ENCODE measurements around the gene CADPS.

The CADPS gene

GRCh38 chr3:62548528-62549205 lies 326.5 kb downstream of the CADPS start:
- H3K9me3 ChIP-seq (ENCODE audit: severe bottlenecking), result no peaks in the 10 kb centered on the region
- no peak for DNase-seq
- peaks cover 21% of the 10 kb centered on the region for H3K36me3 ChIP-seq
- no peaks in the 10 kb centered on the region for H3K27me3 ChIP-seq (ENCODE audit: insufficient read depth, low read depth, severe bottlenecking)
- no peak overlapping the region for H3K4me3 ChIP-seq (ENCODE audit: low read depth, low read length)
- H3K27ac ChIP-seq, result no peak overlapping the region
- no peak for TF ChIP-seq CTCF (IDR thresholded peaks at IDR 0.05; ENCODE audit: low read depth, low read length)

- no peak for TF ChIP-seq CTCF (IDR thresholded peaks at IDR 0.05; ENCODE audit: low read depth, low read length)
- no peak for DNase-seq
- Histone ChIP-seq H3K9me3 (ENCODE audit: severe bottlenecking) (no peaks in the 10 kb centered on the region), H3K27me3 (ENCODE audit: insufficient read depth, low read depth, severe bottlenecking) (no peaks in the 10 kb centered on the region), H3K36me3 (peaks cover 20% of the 10 kb centered on the region), H3K4me3 (ENCODE audit: low read depth, low read length) (no peak overlapping the region), H3K27ac (no peak overlapping the region)
Observed at GRCh38 chr3:62546266-62546665, 328.9 kb downstream of the CADPS start.

- TF ChIP-seq CTCF (IDR thresholded peaks at IDR 0.05; ENCODE audit: low read depth, low read length), result no peak
- no peak for DNase-seq
- Histone ChIP-seq H3K27me3 (ENCODE audit: insufficient read depth, low read depth, severe bottlenecking) (no peaks in the 10 kb centered on the region), H3K27ac (no peak overlapping the region), H3K9me3 (ENCODE audit: severe bottlenecking) (no peaks in the 10 kb centered on the region), H3K36me3 (peaks cover 6% of the 10 kb centered on the region; the same call in 1 of the 2 replicates), H3K4me3 (ENCODE audit: low read depth, low read length) (no peak overlapping the region)
Observed at GRCh38 chr3:62542185-62542584, 333.0 kb downstream of the CADPS start.

GRCh38 chr3:62539762-62540161 lies 335.5 kb downstream of the CADPS start:
- H3K36me3 ChIP-seq, result no peaks in the 10 kb centered on the region
- no peak for TF ChIP-seq CTCF (IDR thresholded peaks at IDR 0.05; ENCODE audit: low read depth, low read length)
- DNase-seq, result no peak
- no peak overlapping the region for H3K27ac ChIP-seq
- H3K9me3 ChIP-seq (ENCODE audit: severe bottlenecking), result no peaks in the 10 kb centered on the region
- H3K4me3 ChIP-seq (ENCODE audit: low read depth, low read length), result no peak overlapping the region
- no peaks in the 10 kb centered on the region for H3K27me3 ChIP-seq (ENCODE audit: insufficient read depth, low read depth, severe bottlenecking)

GRCh38 chr3:62538691-62539356 lies 336.4 kb downstream of the CADPS start:
- no peaks in the 10 kb centered on the region for H3K9me3 ChIP-seq (ENCODE audit: severe bottlenecking)
- no peak for TF ChIP-seq CTCF (IDR thresholded peaks at IDR 0.05; ENCODE audit: low read depth, low read length)
- H3K36me3 ChIP-seq, result 0 out of 2 replicates have a peak, but pooled peaks cover 2% of the 10 kb centered on the region
- DNase-seq, result no peak
- H3K4me3 ChIP-seq (ENCODE audit: low read depth, low read length), result no peak overlapping the region
- no peak overlapping the region for H3K27ac ChIP-seq
- H3K27me3 ChIP-seq (ENCODE audit: insufficient read depth, low read depth, severe bottlenecking), result no peaks in the 10 kb centered on the region

All from WERI-Rb-1 (cell line).